IPS-18a (cell line): Measurements from ENCODE around the gene TPTE2.
"Not testable (repeated sequence)": the region's sequence is repeated elsewhere in the genome, so short reads cannot be mapped to it uniquely, and the experiment has no call there.

Source experiments
- H3K27ac ChIP-seq: one replicate; pipeline ENCODE4 v1.5.1; 2013; ENCODE audit warnings: low read length
- H3K27me3 ChIP-seq: one replicate; pipeline ENCODE4 v1.6.1; 2013; ENCODE audit warnings: mild to moderate bottlenecking, low read length; ENCODE audit not compliant: control insufficient read depth, insufficient read depth
- H3K36me3 ChIP-seq: one replicate; pipeline ENCODE4 v1.6.1; 2013; ENCODE audit warnings: low read depth, low read length; ENCODE audit not compliant: control insufficient read depth
- H3K4me1 ChIP-seq: one replicate; pipeline ENCODE4 v1.6.1; 2013; ENCODE audit warnings: low read depth, low read length; ENCODE audit not compliant: control insufficient read depth
- H3K4me3 ChIP-seq: one replicate; pipeline ENCODE4 v1.5.1; 2013; ENCODE audit warnings: low read length
- H3K9ac ChIP-seq: one replicate; pipeline ENCODE4 v1.6.1; 2013; ENCODE audit warnings: mild to moderate bottlenecking, low read length, moderate library complexity
- H3K9me3 ChIP-seq: one replicate; pipeline ENCODE4 v1.6.1; 2013; ENCODE audit warnings: low read depth, low read length; ENCODE audit not compliant: control insufficient read depth

The TPTE2 gene

GRCh38 chr13:19560672-19561071 is 660 bp downstream of the TPTE2 start:
- not testable (repeated sequence) for H3K4me3 ChIP-seq, H3K27ac ChIP-seq, H3K27me3 ChIP-seq, H3K4me1 ChIP-seq, H3K36me3 ChIP-seq, H3K9ac ChIP-seq
- H3K9me3 ChIP-seq: peaks cover 17% of the 10 kb centered on the region

- H3K4me3 ChIP-seq, H3K4me1 ChIP-seq, H3K36me3 ChIP-seq, H3K9ac ChIP-seq, H3K27ac ChIP-seq, H3K27me3 ChIP-seq: not testable (repeated sequence)
- H3K9me3 ChIP-seq: peaks cover 22% of the 10 kb centered on the region
Observed at GRCh38 chr13:19559739-19560138, 1.6 kb downstream of the TPTE2 start.

GRCh38 chr13:19557287-19557686 is 4.0 kb downstream of the TPTE2 start:
- H3K27ac ChIP-seq, H3K9ac ChIP-seq, H3K4me1 ChIP-seq, H3K4me3 ChIP-seq, H3K27me3 ChIP-seq, H3K36me3 ChIP-seq: not testable (repeated sequence)
- H3K9me3 ChIP-seq: peaks cover 21% of the 10 kb centered on the region

- H3K27ac ChIP-seq, H3K4me3 ChIP-seq, H3K4me1 ChIP-seq, H3K9me3 ChIP-seq, H3K9ac ChIP-seq, H3K36me3 ChIP-seq, H3K27me3 ChIP-seq: not testable (repeated sequence)
Observed at GRCh38 chr13:19549245-19549644, 12.1 kb downstream of the TPTE2 start.

GRCh38 chr13:19525634-19526033 is 35.7 kb downstream of the TPTE2 start:
- not testable (repeated sequence) for H3K9ac ChIP-seq, H3K36me3 ChIP-seq, H3K4me3 ChIP-seq, H3K27ac ChIP-seq, H3K27me3 ChIP-seq, H3K4me1 ChIP-seq
- H3K9me3 ChIP-seq: peaks cover 40% of the 10 kb centered on the region

DNA sequence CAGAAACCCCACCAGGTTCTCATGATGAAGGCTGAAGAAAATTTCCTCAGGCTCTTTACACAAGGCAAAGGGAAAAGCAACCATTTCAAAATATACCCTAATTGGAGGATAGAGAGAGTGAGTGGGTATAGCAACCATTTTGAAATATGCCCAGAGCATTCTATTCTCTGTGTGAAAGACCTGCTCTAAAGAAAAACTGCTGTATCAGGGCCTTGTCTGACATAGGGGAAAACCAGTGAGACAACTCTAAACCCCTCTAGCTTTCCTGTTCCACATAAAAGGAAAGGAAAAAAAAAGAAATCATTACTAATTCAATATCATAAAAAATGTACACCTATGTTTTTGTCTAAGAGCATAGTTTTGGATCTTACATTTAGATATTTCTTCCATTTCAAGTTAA is 42.3 kb downstream of the TPTE2 start:
- Histone ChIP-seq H3K4me3 (no peak overlapping the region), H3K9me3 (peaks cover 33% of the 10 kb centered on the region), H3K9ac (no peak overlapping the region), H3K4me1 (no peaks in the 10 kb centered on the region), H3K27ac (no peak overlapping the region), H3K36me3 (no peaks in the 10 kb centered on the region), H3K27me3 (no peaks in the 10 kb centered on the region)

DNA sequence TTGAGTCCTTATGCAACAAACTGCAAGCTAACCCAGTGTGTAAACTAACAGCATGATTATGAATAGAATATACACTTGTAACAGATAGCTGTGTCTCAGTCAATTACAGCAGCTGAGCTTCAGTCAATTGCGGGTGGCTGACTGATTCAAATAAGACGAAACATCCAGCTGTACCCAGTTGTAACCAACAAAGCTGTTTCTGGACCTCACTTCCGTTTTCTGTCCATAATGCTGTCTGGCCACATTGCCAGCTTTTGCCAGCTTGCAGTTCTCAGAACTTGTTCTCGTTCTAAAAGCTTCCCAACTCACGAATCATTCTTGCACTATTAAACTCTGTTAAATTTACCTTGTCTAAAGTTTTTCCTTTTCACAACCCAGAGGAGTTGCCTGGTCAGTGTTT is 53.7 kb downstream of the TPTE2 start:
- H3K4me3 ChIP-seq, H3K9ac ChIP-seq, H3K27ac ChIP-seq, H3K4me1 ChIP-seq, H3K36me3 ChIP-seq, H3K27me3 ChIP-seq: not testable (repeated sequence)
- H3K9me3 ChIP-seq: peaks cover 12% of the 10 kb centered on the region

GRCh38 chr13:19460126-19460525 is 101.2 kb downstream of the TPTE2 start:
- not testable (repeated sequence) for H3K9ac ChIP-seq, H3K36me3 ChIP-seq, H3K4me3 ChIP-seq, H3K4me1 ChIP-seq, H3K27me3 ChIP-seq, H3K27ac ChIP-seq
- peaks cover 16% of the 10 kb centered on the region for H3K9me3 ChIP-seq

DNA sequence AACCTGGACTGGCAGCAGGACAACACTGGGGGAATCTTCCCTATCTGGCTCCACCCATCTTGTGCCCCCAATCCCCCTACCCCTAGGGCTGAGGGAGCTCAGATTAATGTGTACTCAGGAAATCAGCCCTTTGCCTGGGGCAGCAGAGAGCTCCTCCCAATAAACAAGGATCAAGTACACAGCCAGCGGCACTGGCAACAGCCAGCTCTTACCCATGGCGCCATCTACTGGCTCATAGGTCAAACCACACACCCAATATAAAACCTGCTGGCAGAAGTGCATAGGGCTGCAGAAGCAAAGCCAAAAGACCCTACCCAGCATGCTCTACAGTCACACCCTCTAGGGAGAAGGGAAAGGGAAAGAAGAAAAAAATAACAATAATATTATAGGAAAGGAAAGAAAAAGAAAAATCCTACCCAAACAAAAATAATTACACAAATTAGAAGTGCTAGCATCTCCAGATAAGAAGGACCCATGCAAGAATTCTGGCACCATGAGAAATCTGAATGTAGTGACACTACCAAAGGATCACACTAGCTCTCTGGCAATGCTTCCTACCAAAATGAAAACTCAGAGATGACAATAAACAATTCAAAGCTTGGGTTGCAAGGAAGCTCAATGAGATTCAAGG is 122.2 kb downstream of the TPTE2 start:
- H3K4me1 ChIP-seq, H3K27me3 ChIP-seq, H3K36me3 ChIP-seq, H3K4me3 ChIP-seq, H3K9ac ChIP-seq, H3K27ac ChIP-seq: not testable (repeated sequence)
- H3K9me3 ChIP-seq: peaks cover 12% of the 10 kb centered on the region

GRCh38 chr13:19437780-19438179 is 123.6 kb downstream of the TPTE2 start:
- H3K4me3 ChIP-seq: not testable (repeated sequence)
- peaks cover 16% of the 10 kb centered on the region for H3K9me3 ChIP-seq

GRCh38 chr13:19422236-19422635 is 139.1 kb downstream of the TPTE2 start:
- H3K9me3 ChIP-seq: peaks cover 13% of the 10 kb centered on the region
- not testable (repeated sequence) for H3K4me1 ChIP-seq, H3K4me3 ChIP-seq, H3K36me3 ChIP-seq, H3K27me3 ChIP-seq, H3K27ac ChIP-seq, H3K9ac ChIP-seq

More at GRCh38 chr13:19437780-19438179, 123.6 kb downstream of the TPTE2 start:
- not testable (repeated sequence) for H3K36me3 ChIP-seq, H3K9ac ChIP-seq, H3K4me1 ChIP-seq, H3K27ac ChIP-seq, H3K27me3 ChIP-seq

- H3K4me1 ChIP-seq, H3K9ac ChIP-seq, H3K36me3 ChIP-seq, H3K27ac ChIP-seq, H3K27me3 ChIP-seq, H3K4me3 ChIP-seq: not testable (repeated sequence)
- peaks cover 27% of the 10 kb centered on the region for H3K9me3 ChIP-seq
Observed at GRCh38 chr13:19412494-19412893, 148.8 kb downstream of the TPTE2 start.
